ENCODE measurements around the gene MAP3K7. TPM values are rescaled to one million over a fixed set of nuclear protein-coding genes. Genes with fewer than 3 reads are reported as not detected.

MAP3K7 gene
- total RNA-seq, 4 donors from 2014 or later = 18.4 to 44.9 (median 26.3) TPM

DNA sequence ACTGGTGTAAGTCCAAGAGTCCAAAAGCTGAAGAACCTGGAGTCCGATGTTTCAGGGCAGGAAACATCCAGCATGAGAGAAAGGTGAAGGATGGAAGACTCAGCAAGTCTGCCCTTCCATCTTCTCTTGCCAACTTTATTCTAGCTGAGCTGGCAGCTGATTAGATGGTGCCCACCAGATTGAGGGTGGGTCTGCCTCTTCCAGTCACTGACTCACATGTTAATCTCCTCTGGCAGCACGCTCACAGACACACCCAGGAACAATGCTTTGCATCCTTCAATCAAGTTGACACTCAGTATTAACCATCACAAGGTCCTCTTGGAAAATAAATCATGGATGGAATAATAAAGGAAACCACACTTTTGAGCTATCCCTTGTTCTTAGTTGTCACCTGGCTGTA is 121.2 kb downstream of the MAP3K7 start:
- no peak overlapping the region for H3K27ac ChIP-seq
- peaks cover 17% of the 10 kb centered on the region for H3K4me1 ChIP-seq
- H3K27me3 ChIP-seq = no peaks in the 10 kb centered on the region
- no peak for DNase-seq (ENCODE audit: low spot score in 2 of 2)
- TF ChIP-seq EP300 (IDR thresholded peaks at IDR 0.05) (no peak), POLR2A (IDR thresholded peaks at IDR 0.05) (no peak), POLR2AphosphoS5 (IDR thresholded peaks at IDR 0.05) (no peak)
- TF ChIP-seq, protein P1, sequence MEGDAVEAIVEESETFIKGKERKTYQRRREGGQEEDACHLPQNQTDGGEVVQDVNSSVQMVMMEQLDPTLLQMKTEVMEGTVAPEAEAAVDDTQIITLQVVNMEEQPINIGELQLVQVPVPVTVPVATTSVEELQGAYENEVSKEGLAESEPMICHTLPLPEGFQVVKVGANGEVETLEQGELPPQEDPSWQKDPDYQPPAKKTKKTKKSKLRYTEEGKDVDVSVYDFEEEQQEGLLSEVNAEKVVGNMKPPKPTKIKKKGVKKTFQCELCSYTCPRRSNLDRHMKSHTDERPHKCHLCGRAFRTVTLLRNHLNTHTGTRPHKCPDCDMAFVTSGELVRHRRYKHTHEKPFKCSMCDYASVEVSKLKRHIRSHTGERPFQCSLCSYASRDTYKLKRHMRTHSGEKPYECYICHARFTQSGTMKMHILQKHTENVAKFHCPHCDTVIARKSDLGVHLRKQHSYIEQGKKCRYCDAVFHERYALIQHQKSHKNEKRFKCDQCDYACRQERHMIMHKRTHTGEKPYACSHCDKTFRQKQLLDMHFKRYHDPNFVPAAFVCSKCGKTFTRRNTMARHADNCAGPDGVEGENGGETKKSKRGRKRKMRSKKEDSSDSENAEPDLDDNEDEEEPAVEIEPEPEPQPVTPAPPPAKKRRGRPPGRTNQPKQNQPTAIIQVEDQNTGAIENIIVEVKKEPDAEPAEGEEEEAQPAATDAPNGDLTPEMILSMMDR (IDR thresholded peaks at IDR 0.05) = no peak
- WGBS = 46% methylated on average over 2 of the region's 2 CpGs
- no peaks in the 10 kb centered on the region for H3K36me3 ChIP-seq
- H3K4me3 ChIP-seq = no peak overlapping the region
- no peaks in the 10 kb centered on the region for H3K9me3 ChIP-seq

DNA sequence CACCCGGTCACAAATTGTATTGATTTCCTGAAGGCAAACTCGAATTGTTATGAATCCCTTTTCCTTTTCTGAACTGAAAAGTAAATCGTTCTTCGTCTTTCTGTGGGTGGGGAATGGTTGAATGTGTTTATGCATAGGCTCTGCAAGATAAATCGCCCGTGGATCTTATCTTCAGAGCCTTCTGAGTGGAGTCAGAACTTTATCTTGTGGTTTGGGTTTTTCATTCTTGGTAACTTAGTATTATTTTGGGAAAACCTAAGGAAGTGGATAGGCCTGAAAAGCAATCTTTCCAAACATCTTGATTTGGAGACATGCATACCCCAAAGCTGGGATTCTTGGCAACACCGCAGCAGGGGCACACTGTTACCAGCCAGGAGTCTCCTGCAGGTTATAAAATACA is 122.4 kb downstream of the MAP3K7 start:
- no peak overlapping the region for H3K27ac ChIP-seq
- peaks cover 13% of the 10 kb centered on the region for H3K4me1 ChIP-seq
- no peaks in the 10 kb centered on the region for H3K9me3 ChIP-seq
- TF ChIP-seq, protein P1 (IDR thresholded peaks at IDR 0.05) = no peak
- TF ChIP-seq POLR2A (IDR thresholded peaks at IDR 0.05) = no peak
- TF ChIP-seq EP300 (IDR thresholded peaks at IDR 0.05) = no peak
- no peak for TF ChIP-seq POLR2AphosphoS5 (IDR thresholded peaks at IDR 0.05)
- H3K36me3 ChIP-seq = no peaks in the 10 kb centered on the region
- no peaks in the 10 kb centered on the region for H3K27me3 ChIP-seq
- DNase-seq (ENCODE audit: low spot score in 2 of 2) = no peak
- 88% methylated on average over 7 of the region's 7 CpGs for WGBS
- H3K4me3 ChIP-seq = no peak overlapping the region

DNA sequence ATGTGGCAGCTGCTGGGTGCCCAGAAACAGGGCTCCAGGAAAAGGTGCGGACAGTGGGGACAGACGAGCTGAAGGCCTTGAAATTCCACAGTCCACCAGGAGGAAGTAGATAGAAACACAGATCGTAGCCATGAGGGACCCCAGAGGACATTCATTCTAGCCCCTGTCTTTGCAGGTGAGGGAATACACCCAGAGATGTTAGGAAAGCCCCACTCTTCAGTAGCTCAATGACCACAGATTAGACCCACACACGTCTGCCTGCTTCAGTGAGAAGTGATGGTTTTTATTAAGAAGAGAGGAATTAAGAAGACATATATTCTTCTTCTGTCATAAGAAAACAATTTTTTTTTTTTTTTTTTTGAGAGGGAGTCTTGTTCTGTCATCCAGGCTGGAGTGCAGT is 123.0 kb downstream of the MAP3K7 start:
- Histone ChIP-seq H3K4me3 (no peak overlapping the region), H3K4me1 (peaks cover 11% of the 10 kb centered on the region), H3K27ac (no peak overlapping the region), H3K36me3 (no peaks in the 10 kb centered on the region), H3K9me3 (no peaks in the 10 kb centered on the region), H3K27me3 (no peaks in the 10 kb centered on the region)
- DNase-seq (ENCODE audit: low spot score in 2 of 2) = no peak
- 87% methylated on average over 4 of the region's 4 CpGs for WGBS
- TF ChIP-seq POLR2AphosphoS5 (IDR thresholded peaks at IDR 0.05) (no peak), POLR2A (IDR thresholded peaks at IDR 0.05) (no peak), EP300 (IDR thresholded peaks at IDR 0.05) (no peak)
- TF ChIP-seq, protein P1 (IDR thresholded peaks at IDR 0.05) = no peak

Measured in suprapubic skin (tissue), 4 donors.